Kidney (tissue), 14 donors: ENCODE results near the gene TOLLIP. TPM values are rescaled to one million over a fixed set of nuclear protein-coding genes. Genes with fewer than 3 reads are reported as not detected.
A peak's percentile ranks its signal among the peaks of the same experiment; 100 is the strongest.

Experiments used
- DNase-seq, 5 donors: peaks; one replicate each; pipeline ENCODE4 v3.0.0-alpha.2; 2013 to 2020
- FAIRE-seq: peaks from 2 replicates; lab custom pipeline; 2012; peaks lifted over from hg19 to GRCh38; lab: Jason Lieb, UNC
- H3K27ac ChIP-seq, 2 donors: one replicate each; pipeline ENCODE4 v1.7.0; 2013; ENCODE audit warnings: low read depth in 2 of 2, low read length in 2 of 2, inconsistent platforms in 1 of 2
- H3K27me3 ChIP-seq: one replicate; pipeline ENCODE4 v1.7.1; 2013; ENCODE audit warnings: low read length, inconsistent platforms; ENCODE audit not compliant: control insufficient read depth, insufficient read depth
- H3K36me3 ChIP-seq, 3 donors: one replicate each; pipeline versions ENCODE4 v1.7.0 to v1.7.1; 2013; ENCODE audit warnings: low read length in 3 of 3, control low read depth in 1 of 3, inconsistent platforms in 1 of 3; ENCODE audit not compliant: insufficient read depth in 3 of 3, control insufficient read depth in 2 of 3
- H3K4me1 ChIP-seq, 3 donors: one replicate each; pipeline versions ENCODE4 v1.7.0 to v1.7.1; 2013; ENCODE audit warnings: low read length in 3 of 3, inconsistent platforms in 1 of 3, low read depth in 1 of 3; ENCODE audit not compliant: control insufficient read depth in 2 of 3, insufficient read depth in 2 of 3
- H3K4me3 ChIP-seq, 3 donors: one replicate each; pipeline versions ENCODE4 v1.7.0 to v1.8.1; 2013; ENCODE audit warnings: low read length in 3 of 3, control low read depth in 1 of 3, inconsistent platforms in 1 of 3
- H3K9ac ChIP-seq, 3 donors: one replicate each; pipeline versions ENCODE4 v1.7.0 to v1.7.1; 2013; ENCODE audit warnings: low read length in 3 of 3, control low read depth in 1 of 3, inconsistent platforms in 1 of 3
- H3K9me3 ChIP-seq, 3 donors: one replicate each; pipeline versions ENCODE4 v1.7.0 to v1.7.1; 2013; ENCODE audit warnings: low read length in 3 of 3, control low read depth in 1 of 3, inconsistent platforms in 1 of 3; ENCODE audit not compliant: control insufficient read depth in 2 of 3, insufficient read depth in 1 of 3
- intact Hi-C: fragments of 100-400 bp; cut with DNase I; formaldehyde crosslinking; loops from one replicate; pipeline ENCODE4 v1.11.1; 2022
- polyA plus RNA-seq: library from polyadenylated mRNA; stranded (reverse); fragments of 350-450 nt; fragmentation: Illumina TruSeq; extraction: RNeasy Lipid Tissue Mini Kit (QIAGEN cat#74804); gene quantifications from one replicate; pipeline ENCODE4 v1.2.3, GENCODE V29; 2014; ENCODE audit warnings: low read depth, low replicate concordance; ENCODE audit not compliant: insufficient read depth
- total RNA-seq: library from RNA; stranded (reverse); fragmentation: NEBNext Ultra II Directional; extraction: Animal tissue kit (Norgen Biotek cat#: 25700); gene quantifications from one replicate; pipeline ENCODE4 v1.2.1, GENCODE V29; 2021
- TF ChIP-seq, protein P1 (sequence below): IDR thresholded peaks from 3 replicates; pipeline ENCODE4 v1.5.1; 2012; ENCODE audit warnings: mild to moderate bottlenecking, moderate library complexity, borderline replicate concordance; ENCODE audit not compliant: insufficient read depth; ENCODE audit errors: extremely low read depth
- donor health status: control.
- donor health status: control.
- donor health status: control.
- donor health status: control.
- donor health status: control.
- donor health status: DM: yes; HTN: yes; CAD: no.
- donor health status: Normal renal cell carcinoma (clear cell type).

The TOLLIP gene
- total and polyA plus RNA-seq, 2 donors from 2014 or later, result 65.5 to 88.0 TPM

DNA sequence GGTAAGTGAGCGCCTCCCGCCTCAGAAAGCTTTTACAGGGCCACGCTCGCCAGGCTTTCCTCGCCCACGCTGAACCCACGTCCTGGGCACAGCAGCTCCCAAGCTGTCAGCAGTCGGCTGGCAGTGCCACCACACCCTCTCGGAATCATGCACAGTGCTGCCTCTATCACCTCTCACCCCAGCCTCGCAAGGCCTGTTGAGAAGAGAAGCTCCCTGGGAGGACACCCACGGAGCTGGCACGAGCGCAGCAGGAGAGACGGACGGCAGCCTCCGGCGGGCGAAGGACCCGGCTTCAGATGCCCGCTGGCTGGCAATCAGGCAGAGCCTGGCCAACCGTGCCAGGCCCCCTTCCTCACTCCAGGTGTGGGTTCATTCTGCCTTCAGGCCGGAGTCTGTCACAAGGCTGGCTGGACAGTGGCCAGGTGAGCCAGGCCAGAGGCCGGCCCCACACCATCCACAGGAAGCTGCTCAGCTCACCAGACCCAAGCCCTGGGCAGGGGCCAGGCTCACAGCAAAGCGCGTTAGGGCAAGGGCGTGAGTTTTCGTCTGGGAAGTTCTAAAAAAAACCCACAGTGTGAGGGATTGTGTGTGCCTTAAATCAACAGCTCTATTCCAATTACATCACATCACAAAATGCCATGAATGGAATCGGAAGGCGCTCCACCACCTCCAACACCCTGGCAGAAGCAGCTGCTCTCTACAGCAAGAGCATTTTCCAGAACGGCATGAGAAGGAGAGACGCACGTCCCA, 33.2 kb downstream of the TOLLIP start:
- Histone ChIP-seq H3K27me3 (no peaks in the 10 kb centered on the region), H3K4me1 (no peaks in the 10 kb centered on the region), H3K27ac (no peak overlapping the region), H3K36me3 (peaks cover 0 to 26% (median 7%) of the 10 kb centered on the region in 3 donors), H3K4me3 (no peak overlapping the region), H3K9ac (no peak overlapping the region), H3K9me3 (no peaks in the 10 kb centered on the region)
- DNase-seq (peak in 1 of 5 donors; percentile 75), FAIRE-seq (no peak)
- TF ChIP-seq, protein P1, sequence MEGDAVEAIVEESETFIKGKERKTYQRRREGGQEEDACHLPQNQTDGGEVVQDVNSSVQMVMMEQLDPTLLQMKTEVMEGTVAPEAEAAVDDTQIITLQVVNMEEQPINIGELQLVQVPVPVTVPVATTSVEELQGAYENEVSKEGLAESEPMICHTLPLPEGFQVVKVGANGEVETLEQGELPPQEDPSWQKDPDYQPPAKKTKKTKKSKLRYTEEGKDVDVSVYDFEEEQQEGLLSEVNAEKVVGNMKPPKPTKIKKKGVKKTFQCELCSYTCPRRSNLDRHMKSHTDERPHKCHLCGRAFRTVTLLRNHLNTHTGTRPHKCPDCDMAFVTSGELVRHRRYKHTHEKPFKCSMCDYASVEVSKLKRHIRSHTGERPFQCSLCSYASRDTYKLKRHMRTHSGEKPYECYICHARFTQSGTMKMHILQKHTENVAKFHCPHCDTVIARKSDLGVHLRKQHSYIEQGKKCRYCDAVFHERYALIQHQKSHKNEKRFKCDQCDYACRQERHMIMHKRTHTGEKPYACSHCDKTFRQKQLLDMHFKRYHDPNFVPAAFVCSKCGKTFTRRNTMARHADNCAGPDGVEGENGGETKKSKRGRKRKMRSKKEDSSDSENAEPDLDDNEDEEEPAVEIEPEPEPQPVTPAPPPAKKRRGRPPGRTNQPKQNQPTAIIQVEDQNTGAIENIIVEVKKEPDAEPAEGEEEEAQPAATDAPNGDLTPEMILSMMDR, result no peak
- intact Hi-C loops, result no loop called here

DNA sequence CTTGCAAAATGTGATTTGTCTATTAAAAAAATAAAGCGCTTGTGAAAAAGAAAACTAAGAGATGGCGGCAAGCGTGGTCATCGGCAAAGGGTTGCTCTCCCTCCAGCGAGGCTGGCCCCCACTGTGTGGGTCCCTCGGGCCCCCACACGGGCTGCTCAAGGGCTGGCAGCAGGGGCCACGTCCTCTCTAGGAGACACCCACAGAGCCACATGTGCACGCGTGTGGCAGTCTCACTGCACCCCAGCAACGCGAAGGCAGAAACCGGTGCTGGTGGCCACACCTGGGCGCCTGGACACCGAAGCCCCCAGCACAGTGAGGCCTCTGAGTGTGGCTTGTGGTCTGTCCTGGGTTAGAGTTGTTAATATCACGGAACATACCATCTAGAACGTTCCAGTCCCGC, 34.4 kb downstream of the TOLLIP start:
- Histone ChIP-seq H3K4me3 (no peak overlapping the region), H3K27me3 (no peaks in the 10 kb centered on the region), H3K27ac (no peak overlapping the region), H3K9ac (no peak overlapping the region), H3K9me3 (no peaks in the 10 kb centered on the region), H3K4me1 (no peaks in the 10 kb centered on the region), H3K36me3 (peaks cover 0 to 17% (median 7%) of the 10 kb centered on the region in 3 donors)
- intact Hi-C loops, result no loop called here
- peak in 1 of 5 donors; percentile 55 for DNase-seq
- no peak for FAIRE-seq
- TF ChIP-seq, protein P1, result no peak

DNA sequence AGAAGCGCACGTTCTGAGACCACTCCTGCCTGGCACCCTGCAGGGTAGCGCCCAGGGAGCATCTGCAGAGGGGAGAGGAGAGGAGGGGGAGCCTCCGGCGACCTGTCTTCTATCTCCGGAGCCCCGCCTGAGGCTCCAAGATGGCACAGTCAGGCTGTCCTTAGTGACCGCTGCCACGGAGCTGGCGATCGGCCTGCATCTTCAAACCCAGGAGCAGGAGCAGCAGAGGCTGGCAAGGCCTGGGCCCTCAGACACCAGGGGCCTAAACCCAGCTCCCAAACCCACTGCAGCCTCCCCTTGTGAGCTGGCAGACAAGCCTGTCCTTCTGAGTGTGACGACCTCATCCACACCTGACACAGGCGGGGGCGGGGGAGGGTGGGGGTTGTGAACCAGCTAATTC, 34.9 kb downstream of the TOLLIP start:
- H3K4me1 ChIP-seq, result no peaks in the 10 kb centered on the region
- no peaks in the 10 kb centered on the region for H3K9me3 ChIP-seq
- FAIRE-seq (no peak), DNase-seq (peak in 1 of 5 donors; percentile 59)
- H3K4me3 ChIP-seq, result no peak overlapping the region
- intact Hi-C loops, result no loop called here
- no peak overlapping the region for H3K27ac ChIP-seq
- H3K9ac ChIP-seq, result no peak overlapping the region
- H3K36me3 ChIP-seq, result peaks cover 0 to 12% (median 7%) of the 10 kb centered on the region in 3 donors
- H3K27me3 ChIP-seq, result no peaks in the 10 kb centered on the region
- TF ChIP-seq, protein P1, result no peak

DNA sequence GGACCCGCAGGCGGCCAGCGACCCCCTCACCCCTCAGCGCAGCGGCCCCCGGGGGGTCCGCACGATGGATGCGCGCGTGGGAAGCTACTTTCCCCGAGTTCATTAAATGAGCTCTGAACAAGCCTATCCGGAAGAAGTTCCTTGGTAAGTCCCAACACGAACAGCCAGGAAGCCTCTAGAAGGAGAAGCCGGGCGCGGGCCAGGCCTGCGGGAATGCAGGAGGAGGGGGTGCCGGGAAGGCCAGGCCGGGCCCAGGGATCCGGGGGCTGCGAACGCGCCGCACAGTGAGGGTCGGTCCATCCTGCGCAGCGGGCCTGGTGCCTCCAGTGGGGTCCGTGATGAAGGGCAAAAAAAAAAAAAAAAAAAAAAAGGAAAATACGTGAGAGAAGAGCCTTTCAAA, 36.9 kb downstream of the TOLLIP start:
- peaks cover 0 to 3% (median 0%) of the 10 kb centered on the region in 3 donors for H3K4me1 ChIP-seq
- TF ChIP-seq, protein P1, result no peak
- H3K27ac ChIP-seq, result no peak overlapping the region
- FAIRE-seq, result no peak
- intact Hi-C loops, result no loop called here
- DNase-seq, result peak in 1 of 5 donors; percentile 71
- H3K27me3 ChIP-seq, result no peaks in the 10 kb centered on the region
- no peaks in the 10 kb centered on the region for H3K9me3 ChIP-seq
- peaks cover 0 to 11% (median 7%) of the 10 kb centered on the region in 3 donors for H3K36me3 ChIP-seq
- H3K9ac ChIP-seq, result no peak overlapping the region
- H3K4me3 ChIP-seq, result no peak overlapping the region
